Right lobe of liver (tissue), 6 donors: ENCODE measurements around the gene GPR35. TPM values are rescaled to one million over a fixed set of nuclear protein-coding genes. Genes with fewer than 3 reads are reported as not detected.

Source experiments
- ATAC-seq, 4 donors: fragments of 200-7000 bp; cut with Tn5 transposase; one replicate each; pipeline ENCODE4 v1.9.1; 2020; ENCODE audit warnings: mild to moderate bottlenecking in 4 of 4, moderate library complexity in 4 of 4
- DNase-seq, 3 donors: peaks; one replicate each; pipeline ENCODE4 v3.0.0-alpha.2; 2020
- H3K27ac ChIP-seq, 3 donors: fragments of 200-600 bp; one replicate each; pipeline ENCODE4 v1.8.0; 2022
- H3K27me3 ChIP-seq, 2 donors: fragments of 200-600 bp; one replicate each; pipeline ENCODE4 v1.8.0; 2022
- H3K36me3 ChIP-seq, 4 donors: fragments of 200-600 bp; sonication (generic) in 1 of 4; one replicate each; pipeline versions ENCODE4 v1.5.1 to v1.8.0; 2017 to 2022; ENCODE audit warnings: control low read depth in 1 of 4
- H3K4me1 ChIP-seq, 4 donors: fragments of 200-600 bp; sonication (generic) in 1 of 4; one replicate each; pipeline versions ENCODE4 v1.5.1 to v1.8.0; 2017 to 2022; ENCODE audit warnings: control low read depth in 1 of 4
- H3K4me3 ChIP-seq, 3 donors: fragments of 200-600 bp; one replicate each; pipeline ENCODE4 v1.8.0; 2022
- H3K9me3 ChIP-seq, 4 donors: fragments of 200-600 bp; sonication (generic) in 1 of 4; one replicate each; pipeline versions ENCODE4 v1.5.1 to v1.8.0; 2017 to 2022; ENCODE audit warnings: control low read depth in 1 of 4
- POLR2A ChIP-seq: fragments of 450-650 bp; IDR thresholded peaks from one replicate; pipeline ENCODE4 v1.6.1; 2017; ENCODE audit warnings: antibody characterized with exemption, mild to moderate bottlenecking
- WGBS: methylation state at CpG from one replicate; pipeline ENCODE4 v1.1.6; 2018; ENCODE audit warnings: low coverage, low lambda C conversion rate; ENCODE audit not compliant: insufficient coverage; ENCODE audit errors: missing lambda C conversion rate; 5-methylcytosine and 5-hydroxymethylcytosine counted together
- intact Hi-C, 2 donors: fragments of 100-400 bp; cut with DNase I; formaldehyde crosslinking; loops; one replicate each; pipeline versions ENCODE4 v1.11.2 to v1.14.1; 2022
- total RNA-seq, 6 experiments: library from RNA; depleted of rRNA in 2 of 6; stranded (reverse); fragments of >200 nt in 2 of 6; fragmentation: NEBNext Ultra II Directional in 3 of 6; extraction: Animal tissue kit (Norgen Biotek cat#: 25700) in 3 of 6; gene quantifications; one replicate each; pipeline versions ENCODE4 v1.1.0 to v1.2.4, GENCODE V29; 2016 to 2023
- TF ChIP-seq, protein P1 (sequence below), 4 donors: fragments of 200-600 bp in 3 of 4; fragments of 450-650 bp in 1 of 4; IDR thresholded peaks; one replicate each; pipeline versions ENCODE4 v1.5.1 to v1.8.0; 2016 to 2022; ENCODE audit warnings: antibody characterized with exemption in 4 of 4, mild to moderate bottlenecking in 2 of 4
- donor health status: DM: no; HTN: yes; CAD: no.
- donor health status: DM: no; HTN: no; CAD: no.
- donor health status: DM: no; HTN: no; CAD: no.
- donor health status: DM: no; HTN: yes; CAD: no.
- donor health status: DM: no; HTN: yes; CAD: no.

Gene GPR35
- total RNA-seq, 6 experiments from 2014 or later = 0.11 to 1.2 (median 0.72) TPM

DNA sequence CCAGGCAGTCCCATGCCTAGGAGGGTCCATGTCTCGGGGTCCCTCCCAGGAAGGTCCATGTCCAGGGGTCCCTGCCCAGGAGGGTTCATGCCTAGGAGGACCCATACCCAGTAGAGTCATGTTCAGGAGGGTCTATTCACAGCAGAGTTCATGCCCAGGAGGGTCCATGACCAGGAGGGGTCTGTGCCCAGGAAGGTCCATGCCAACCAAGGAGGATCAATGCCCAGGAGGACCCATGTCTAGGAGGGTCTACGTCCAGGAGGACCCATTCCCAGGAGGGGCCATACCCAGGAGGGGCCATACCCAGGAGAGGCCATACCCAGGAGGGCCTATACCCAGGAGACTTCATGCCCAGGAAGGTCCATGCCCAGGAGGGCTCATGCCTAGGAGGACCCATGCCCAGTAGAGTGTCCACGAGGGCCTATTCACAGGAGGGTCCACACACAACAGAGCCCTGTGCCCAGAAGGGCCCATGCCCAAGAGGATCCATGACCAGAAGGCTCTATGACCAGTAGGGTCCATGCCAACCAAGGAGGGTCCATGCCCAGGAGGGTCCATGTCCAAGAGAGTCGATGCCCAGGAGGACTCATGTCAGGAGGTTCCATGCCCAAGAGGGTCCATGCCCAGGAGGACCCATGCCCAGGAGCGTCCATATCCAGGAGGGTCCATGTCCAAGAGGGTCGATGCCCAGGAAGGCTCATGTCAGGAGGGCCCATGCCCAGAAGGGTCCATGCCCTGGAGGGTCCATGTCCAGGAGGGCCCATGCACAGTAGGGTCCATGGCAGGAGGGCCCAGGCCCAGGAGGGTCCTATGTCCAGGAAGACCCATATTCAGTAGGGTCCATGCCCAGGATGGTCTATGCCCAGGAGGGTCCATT, 10.1 kb downstream of the GPR35 start:
- TF ChIP-seq, protein P1, sequence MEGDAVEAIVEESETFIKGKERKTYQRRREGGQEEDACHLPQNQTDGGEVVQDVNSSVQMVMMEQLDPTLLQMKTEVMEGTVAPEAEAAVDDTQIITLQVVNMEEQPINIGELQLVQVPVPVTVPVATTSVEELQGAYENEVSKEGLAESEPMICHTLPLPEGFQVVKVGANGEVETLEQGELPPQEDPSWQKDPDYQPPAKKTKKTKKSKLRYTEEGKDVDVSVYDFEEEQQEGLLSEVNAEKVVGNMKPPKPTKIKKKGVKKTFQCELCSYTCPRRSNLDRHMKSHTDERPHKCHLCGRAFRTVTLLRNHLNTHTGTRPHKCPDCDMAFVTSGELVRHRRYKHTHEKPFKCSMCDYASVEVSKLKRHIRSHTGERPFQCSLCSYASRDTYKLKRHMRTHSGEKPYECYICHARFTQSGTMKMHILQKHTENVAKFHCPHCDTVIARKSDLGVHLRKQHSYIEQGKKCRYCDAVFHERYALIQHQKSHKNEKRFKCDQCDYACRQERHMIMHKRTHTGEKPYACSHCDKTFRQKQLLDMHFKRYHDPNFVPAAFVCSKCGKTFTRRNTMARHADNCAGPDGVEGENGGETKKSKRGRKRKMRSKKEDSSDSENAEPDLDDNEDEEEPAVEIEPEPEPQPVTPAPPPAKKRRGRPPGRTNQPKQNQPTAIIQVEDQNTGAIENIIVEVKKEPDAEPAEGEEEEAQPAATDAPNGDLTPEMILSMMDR (IDR thresholded peaks at IDR 0.05) = no peak
- no peak for TF ChIP-seq POLR2A
- WGBS = 33% methylated on average over 1 of the region's 6 CpGs
- H3K4me3 ChIP-seq = no peak overlapping the region
- no peak overlapping the region for H3K27ac ChIP-seq
- H3K9me3 ChIP-seq = no peaks in the 10 kb centered on the region
- ATAC-seq = peak in 1 of 4 donors; percentile 7
- no peaks in the 10 kb centered on the region for H3K4me1 ChIP-seq
- no peaks in the 10 kb centered on the region for H3K27me3 ChIP-seq
- H3K36me3 ChIP-seq = no peaks in the 10 kb centered on the region
- DNase-seq = peak in 2 of 3 donors; percentile 38 to 40
- intact Hi-C loops = no loop called here

DNA sequence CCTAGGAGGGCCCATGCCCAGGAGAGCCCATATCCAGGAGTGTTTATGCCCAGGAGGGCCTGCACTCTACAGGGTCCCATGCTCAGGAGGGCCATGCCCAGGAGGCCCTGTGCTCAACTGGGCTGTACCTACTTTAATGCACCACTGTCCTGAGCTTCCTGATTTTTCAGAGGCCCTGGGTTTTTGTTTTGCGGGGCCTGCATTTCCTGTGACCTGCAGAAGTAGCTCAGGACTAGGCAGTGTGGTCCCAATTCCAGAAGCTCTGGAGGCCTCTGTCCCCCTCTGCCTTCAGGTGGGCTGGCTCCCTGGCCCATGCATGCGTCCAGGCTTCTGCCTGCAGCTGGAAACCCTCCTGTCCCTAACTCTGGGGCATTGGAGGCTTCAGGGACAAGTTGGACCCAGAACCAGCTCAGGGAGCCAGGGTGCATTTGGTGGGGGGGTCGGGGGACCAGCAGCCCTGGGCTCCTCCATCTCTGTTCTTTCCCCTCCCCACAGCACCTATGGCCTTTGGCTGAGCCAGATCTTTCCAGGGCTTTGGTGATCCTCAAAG, 10.8 kb downstream of the GPR35 start:
- H3K27ac ChIP-seq = no peak overlapping the region
- 33% methylated on average over 1 of the region's 3 CpGs for WGBS
- intact Hi-C loops = no loop called here

DNA sequence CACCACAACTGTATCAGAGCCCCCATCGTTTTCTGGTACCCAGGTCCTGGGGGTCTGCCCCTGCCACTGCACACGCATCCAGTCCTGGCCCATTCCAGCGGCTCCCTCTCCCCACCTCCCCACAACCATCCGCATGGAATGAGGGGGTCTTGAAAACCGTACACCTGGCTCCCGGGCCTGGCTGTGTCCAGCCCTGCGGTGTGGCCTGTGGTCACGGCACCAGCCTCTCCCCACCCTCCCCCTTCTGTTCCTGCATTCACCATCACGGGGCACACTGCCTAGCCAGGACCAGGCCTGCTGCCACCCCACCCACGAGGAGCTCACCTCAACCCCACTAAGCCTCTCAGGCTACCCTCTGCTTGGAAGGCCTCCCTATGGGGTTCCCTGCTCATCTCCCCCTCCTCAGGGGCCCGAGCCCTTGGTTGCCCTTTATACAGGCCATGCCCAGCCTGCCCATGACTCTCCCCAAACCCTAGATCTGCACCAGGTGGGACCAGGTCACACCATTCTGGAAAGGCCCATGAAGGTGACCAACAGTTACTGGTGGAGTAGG, 11.4 kb downstream of the GPR35 start:
- TF ChIP-seq POLR2A = no peak
- TF ChIP-seq, protein P1 (IDR thresholded peaks at IDR 0.05) = no peak
- WGBS = 70% methylated on average over 10 of the region's 11 CpGs
- DNase-seq (peak in 2 of 3 donors; percentile 28 to 35), ATAC-seq (no peak)
- Histone ChIP-seq H3K27me3 (no peaks in the 10 kb centered on the region), H3K4me3 (no peak overlapping the region), H3K9me3 (no peaks in the 10 kb centered on the region), H3K36me3 (no peaks in the 10 kb centered on the region), H3K4me1 (no peaks in the 10 kb centered on the region), H3K27ac (no peak overlapping the region)
- intact Hi-C loops = no loop called here

More for the DNA sequence above, 10.8 kb downstream of the GPR35 start:
- Histone ChIP-seq H3K4me3 (no peak overlapping the region), H3K36me3 (no peaks in the 10 kb centered on the region), H3K4me1 (no peaks in the 10 kb centered on the region), H3K9me3 (no peaks in the 10 kb centered on the region), H3K27me3 (no peaks in the 10 kb centered on the region)
- ATAC-seq (no peak), DNase-seq (peak in 2 of 3 donors; percentile 23 to 32)
- no peak for TF ChIP-seq POLR2A
- TF ChIP-seq, protein P1 (IDR thresholded peaks at IDR 0.05) = no peak

DNA sequence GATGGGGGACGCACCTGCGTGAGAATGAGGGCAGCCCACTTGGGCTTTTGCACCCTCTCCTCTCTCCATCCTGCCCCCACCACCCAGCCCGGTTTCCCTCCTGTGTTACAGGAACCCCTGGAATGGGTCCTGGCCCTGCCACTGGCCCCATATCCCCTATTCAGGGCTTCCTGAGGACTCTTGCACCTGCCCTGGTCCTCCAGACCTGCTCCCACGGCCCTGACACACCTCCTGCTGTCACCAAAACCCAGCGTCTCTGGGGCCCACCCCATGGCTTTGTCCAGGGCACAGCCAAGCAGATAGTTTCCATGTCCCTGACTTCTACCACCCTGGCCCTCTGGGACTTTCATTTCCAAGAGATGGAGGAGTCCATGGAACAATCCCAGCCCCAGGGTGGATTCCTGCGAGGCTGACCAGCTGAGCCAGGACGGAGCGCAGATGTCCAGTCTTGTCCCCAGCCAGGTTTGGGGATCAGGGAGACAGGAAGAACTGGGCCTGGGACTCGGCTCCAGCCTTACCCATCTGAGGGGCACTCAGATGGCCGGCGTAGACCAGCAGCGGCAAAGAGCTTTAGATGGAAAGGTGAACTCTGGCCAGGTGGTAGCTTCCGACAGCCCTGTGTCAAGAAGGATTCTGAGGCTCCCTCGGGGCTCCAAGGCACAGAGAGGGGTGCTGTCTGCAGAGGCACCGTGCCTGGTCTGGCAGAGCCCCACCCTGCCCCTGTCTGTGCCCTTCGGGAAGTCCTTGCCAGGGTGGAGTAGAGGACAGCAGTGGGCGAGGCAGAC, 12.0 kb downstream of the GPR35 start:
- Histone ChIP-seq H3K4me1 (no peaks in the 10 kb centered on the region), H3K27ac (no peak overlapping the region), H3K4me3 (no peak overlapping the region), H3K9me3 (no peaks in the 10 kb centered on the region), H3K27me3 (no peaks in the 10 kb centered on the region), H3K36me3 (no peaks in the 10 kb centered on the region)
- 76% methylated on average over 8 of the region's 17 CpGs for WGBS
- intact Hi-C loops = no loop called here
- peak in 1 of 3 donors; percentile 36 for DNase-seq
- ATAC-seq = no peak
- no peak for TF ChIP-seq POLR2A
- TF ChIP-seq, protein P1 (IDR thresholded peaks at IDR 0.05) = no peak
